HS-27A (cell line): ENCODE measurements around the gene GCNT1.
A peak's percentile ranks its signal among the peaks of the same experiment; 100 is the strongest.
"Not testable (repeated sequence)": the region's sequence is repeated elsewhere in the genome, so short reads cannot be mapped to it uniquely, and the experiment has no call there.

Source experiments
- DNase-seq: peaks from one replicate; pipeline ENCODE4 v3.0.0-alpha.2; 2012; ENCODE audit warnings: low read depth, missing footprints

GCNT1 gene

GRCh38 chr9:76458903-76459693 lies at the start of gene GCNT1:
Gene GCNT1 (plus strand): TSS chr9:76459182. CDS start chr9:76502382, 43,200 bp downstream.
- DNase-seq = peak; percentile 54

- no peak for DNase-seq
Measured at GRCh38 chr9:76412638-76413037, 46.3 kb upstream of the GCNT1 start.

DNA sequence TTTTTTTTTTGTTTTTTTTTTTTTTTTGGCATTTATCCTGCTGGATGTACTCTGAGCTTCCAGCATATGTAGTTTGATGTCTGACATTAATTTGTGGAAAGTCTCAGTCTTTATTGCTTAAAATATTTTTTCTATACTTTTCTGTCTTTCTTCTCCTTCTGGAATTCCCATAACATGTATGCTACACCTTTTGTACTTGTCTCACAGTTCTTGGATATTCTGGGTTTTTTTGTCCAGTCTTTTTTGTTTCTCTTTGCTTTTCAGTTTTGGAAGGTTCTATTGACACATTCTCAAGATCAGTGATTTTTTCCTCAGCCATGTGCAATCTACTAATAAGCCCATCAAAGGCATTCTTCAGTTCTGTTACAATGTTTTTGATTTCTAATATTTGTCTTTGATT lies 45.3 kb upstream of the GCNT1 start:
- DNase-seq = no peak

DNA sequence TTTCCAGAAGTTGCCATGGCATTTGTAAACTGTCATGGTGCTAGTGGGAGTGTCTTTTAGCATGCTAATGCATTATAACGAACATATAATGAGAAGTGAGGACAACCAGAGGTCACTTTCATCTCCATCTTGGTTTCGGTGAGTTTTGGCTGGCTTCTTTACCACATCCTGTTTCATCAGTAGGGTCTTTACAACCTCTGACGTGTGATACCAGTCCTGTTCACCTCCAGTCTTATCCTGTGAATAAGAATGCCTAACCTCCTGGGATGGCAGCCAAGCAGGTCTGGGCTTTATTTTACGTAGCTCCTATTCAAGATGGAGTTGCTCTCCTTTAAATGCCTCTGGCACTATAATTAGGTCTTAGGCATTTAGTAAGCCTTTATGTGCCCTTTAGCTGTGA lies 44.3 kb upstream of the GCNT1 start:
- no peak for DNase-seq

- DNase-seq = no peak
Measured at GRCh38 chr9:76415154-76415553, 43.8 kb upstream of the GCNT1 start.

GRCh38 chr9:76415731-76416130 lies 43.3 kb upstream of the GCNT1 start:
- no peak for DNase-seq

GRCh38 chr9:76417394-76417793 lies 41.6 kb upstream of the GCNT1 start:
- no peak for DNase-seq

GRCh38 chr9:76419782-76420380 lies 39.1 kb upstream of the GCNT1 start:
- no peak for DNase-seq

GRCh38 chr9:76423216-76424177 lies 35.5 kb upstream of the GCNT1 start:
- DNase-seq = no peak

DNA sequence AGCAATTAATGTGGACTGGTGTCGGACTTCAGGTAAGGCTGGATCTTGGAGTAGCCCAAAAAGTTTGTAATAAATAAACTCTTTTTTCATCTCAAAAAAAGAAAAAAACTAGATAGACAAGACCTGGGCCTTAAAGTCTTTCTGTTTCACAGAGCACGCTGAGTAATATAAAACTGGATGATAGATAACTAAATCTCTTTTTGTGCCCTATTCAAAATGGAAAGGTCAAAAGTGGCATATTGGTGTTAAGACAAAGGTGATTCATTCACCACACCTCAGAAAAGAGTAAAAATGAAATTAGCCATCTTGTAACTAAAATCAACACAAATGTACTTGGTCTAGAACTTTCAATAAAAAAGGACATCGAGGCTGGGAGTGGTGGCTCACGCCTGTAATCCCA lies 34.5 kb upstream of the GCNT1 start:
- DNase-seq = no peak

GRCh38 chr9:76425677-76426453 lies 33.1 kb upstream of the GCNT1 start:
- DNase-seq = no peak

DNA sequence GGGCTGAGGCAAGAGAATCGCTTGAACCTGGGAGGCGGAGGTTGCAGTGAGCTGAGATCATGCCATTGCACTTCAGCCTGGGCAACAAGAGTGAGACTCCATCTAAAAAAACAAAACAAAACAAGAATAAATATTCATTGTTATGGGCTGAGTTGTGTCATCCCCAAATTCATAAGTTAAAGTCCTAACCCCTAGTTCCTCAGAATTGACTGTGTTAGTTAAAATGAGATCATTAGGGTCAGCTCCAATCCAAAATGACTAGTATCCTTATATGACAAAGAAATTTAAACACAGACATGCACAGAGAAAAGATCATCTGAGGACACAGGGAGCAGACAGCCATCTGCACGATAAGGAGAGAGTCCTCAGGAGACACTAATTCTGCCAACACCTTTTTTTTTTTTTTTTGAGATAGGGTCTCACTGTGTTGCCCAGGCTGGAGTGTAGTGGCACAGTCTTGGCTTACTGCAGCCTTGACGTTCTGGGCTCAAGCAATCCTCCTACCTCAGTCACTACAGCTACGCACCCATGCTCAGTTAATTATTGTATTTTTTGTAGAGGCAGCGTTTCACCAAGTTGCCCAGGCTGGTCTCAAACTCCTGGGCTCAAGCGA lies 32.1 kb upstream of the GCNT1 start:
- DNase-seq = no peak

DNA sequence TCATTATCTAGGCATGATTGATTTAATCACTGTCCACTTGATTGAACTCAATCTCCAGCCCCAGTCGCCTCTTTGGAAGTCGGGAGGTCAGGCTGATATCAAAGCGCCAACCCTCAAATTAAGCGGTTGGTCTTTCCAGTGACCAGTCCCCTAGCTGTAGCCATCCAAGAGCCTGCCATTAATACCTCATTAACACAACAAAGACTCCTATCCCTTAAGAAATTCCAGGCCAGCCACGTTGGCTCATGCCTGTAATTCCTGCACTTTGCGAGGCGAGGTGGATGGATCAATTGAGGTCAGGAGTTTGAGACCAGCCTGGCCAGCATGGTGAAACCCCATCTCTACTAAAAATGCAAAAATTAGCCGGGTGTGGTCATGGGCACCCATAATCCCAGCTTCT lies 27.4 kb upstream of the GCNT1 start:
- DNase-seq = no peak

DNA sequence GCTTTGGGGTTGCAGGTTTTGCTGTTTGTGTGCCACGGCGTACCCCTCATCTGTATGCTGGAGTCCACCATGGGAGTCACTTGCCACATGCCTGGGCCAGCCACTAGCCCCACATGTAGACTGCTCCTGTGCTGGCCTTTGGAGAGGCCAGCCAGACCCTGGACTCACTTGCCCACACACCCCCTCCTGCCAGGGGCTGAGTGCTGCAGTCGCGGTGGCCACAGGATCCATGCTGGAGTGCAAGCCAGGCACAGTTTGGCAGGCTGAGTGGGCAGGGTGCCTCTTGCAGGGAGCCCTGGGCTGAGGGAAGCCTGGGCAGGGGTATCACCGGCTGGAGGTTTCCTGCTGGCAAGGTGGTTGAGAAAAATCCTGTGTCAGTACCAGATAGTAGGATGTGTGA lies 25.6 kb upstream of the GCNT1 start:
- DNase-seq = no peak

- DNase-seq = no peak
Measured at GRCh38 chr9:76433836-76434235, 25.1 kb upstream of the GCNT1 start.

- DNase-seq = not testable (repeated sequence)
Measured at GRCh38 chr9:76434897-76435296, 24.1 kb upstream of the GCNT1 start.

GRCh38 chr9:76437017-76437699 lies 21.8 kb upstream of the GCNT1 start:
- not testable (repeated sequence) for DNase-seq

- DNase-seq = no peak
Measured at GRCh38 chr9:76438841-76439588, 20.0 kb upstream of the GCNT1 start.

- peak; percentile 29 for DNase-seq
Measured at GRCh38 chr9:76441551-76442322, 17.2 kb upstream of the GCNT1 start.
